Fibroblast of mammary gland (primary cell): ENCODE measurements around the gene HMGXB3.

Experiments used
- DNase-seq: peaks from one replicate; pipeline ENCODE4 v3.0.0-alpha.2; 2010; ENCODE audit warnings: low read depth
- H3K4me3 ChIP-seq: 2 replicates; pipeline ENCODE4 v1.5.1; 2011; ENCODE audit warnings: low read depth, mild to moderate bottlenecking, low read length, moderate library complexity; ENCODE audit not compliant: control insufficient read depth
- TF ChIP-seq, protein P1 (sequence below): conservative IDR thresholded peaks from 2 replicates; pipeline ENCODE4 v1.5.1; 2011; ENCODE audit warnings: low read depth, low read length, inconsistent platforms; ENCODE audit not compliant: control insufficient read depth, insufficient read depth

Gene HMGXB3

DNA sequence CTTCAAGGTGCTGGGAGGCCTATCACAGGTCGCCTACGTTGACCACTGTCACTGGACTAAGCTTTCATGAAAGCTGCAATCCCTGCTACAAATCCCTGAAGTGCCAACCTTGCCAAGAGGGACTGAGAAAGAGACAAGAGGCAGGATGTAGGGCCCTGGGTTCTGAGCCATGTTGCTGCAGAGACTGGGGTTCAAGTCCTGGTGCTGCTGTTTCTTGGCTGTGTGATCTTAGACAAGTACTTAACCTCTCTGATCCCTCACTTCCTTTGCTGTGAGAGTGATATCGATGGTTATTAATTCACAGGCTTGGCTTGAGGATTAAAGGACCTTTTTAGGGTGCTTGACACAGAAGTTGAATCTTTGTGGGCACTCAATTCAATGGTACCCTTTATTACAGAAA is 70.3 kb downstream of the HMGXB3 start:
- no peak overlapping the region for H3K4me3 ChIP-seq
- no peak for DNase-seq
- TF ChIP-seq, protein P1, sequence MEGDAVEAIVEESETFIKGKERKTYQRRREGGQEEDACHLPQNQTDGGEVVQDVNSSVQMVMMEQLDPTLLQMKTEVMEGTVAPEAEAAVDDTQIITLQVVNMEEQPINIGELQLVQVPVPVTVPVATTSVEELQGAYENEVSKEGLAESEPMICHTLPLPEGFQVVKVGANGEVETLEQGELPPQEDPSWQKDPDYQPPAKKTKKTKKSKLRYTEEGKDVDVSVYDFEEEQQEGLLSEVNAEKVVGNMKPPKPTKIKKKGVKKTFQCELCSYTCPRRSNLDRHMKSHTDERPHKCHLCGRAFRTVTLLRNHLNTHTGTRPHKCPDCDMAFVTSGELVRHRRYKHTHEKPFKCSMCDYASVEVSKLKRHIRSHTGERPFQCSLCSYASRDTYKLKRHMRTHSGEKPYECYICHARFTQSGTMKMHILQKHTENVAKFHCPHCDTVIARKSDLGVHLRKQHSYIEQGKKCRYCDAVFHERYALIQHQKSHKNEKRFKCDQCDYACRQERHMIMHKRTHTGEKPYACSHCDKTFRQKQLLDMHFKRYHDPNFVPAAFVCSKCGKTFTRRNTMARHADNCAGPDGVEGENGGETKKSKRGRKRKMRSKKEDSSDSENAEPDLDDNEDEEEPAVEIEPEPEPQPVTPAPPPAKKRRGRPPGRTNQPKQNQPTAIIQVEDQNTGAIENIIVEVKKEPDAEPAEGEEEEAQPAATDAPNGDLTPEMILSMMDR = no peak

DNA sequence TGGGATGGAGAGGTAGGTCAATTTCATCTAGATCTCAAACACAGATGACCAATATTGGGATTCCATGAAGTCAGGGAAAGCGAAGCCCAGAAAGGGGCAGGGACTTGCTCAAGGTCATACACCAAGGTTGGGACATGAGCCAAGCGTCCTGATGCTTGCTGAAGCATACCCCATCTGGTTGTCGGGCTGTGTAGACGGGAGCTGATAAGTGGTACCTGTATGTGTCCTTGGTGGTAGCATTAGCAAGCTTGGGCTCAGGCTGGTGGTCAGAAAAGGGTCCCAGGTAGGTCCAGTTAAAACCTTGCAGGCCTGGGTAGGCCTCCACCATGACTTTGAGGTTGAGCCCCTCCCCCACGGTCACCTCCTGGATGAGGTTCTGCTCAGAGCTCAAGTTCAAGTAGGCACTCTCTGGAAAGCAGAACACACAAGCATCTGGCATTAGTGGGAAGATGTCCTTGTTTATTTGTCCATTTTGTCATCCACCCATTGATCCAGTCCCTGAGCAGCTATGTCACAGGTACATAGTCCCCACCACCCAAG is 72.6 kb downstream of the HMGXB3 start:
- no peak overlapping the region for H3K4me3 ChIP-seq
- TF ChIP-seq, protein P1 = no peak
- DNase-seq = no peak

DNA sequence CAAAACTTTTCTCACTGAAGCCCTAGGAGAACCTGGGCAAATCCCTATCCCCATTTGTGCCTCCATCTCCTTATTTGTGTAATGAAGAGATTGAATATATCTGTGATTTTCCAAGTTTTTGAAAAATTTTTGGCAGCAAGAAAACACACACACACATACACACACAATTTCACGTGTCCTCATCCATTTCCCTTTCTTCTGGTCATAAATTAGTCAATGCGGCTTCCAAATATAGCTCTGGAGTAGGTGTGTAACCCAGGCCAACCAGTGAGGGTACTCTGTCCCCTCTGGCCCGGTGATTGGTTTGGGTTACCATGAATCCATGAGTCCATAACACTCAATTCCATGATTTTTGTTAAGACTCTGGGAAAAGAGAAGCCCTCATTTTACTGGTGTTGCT is 73.1 kb downstream of the HMGXB3 start:
- TF ChIP-seq, protein P1 = no peak
- DNase-seq = no peak
- no peak overlapping the region for H3K4me3 ChIP-seq

DNA sequence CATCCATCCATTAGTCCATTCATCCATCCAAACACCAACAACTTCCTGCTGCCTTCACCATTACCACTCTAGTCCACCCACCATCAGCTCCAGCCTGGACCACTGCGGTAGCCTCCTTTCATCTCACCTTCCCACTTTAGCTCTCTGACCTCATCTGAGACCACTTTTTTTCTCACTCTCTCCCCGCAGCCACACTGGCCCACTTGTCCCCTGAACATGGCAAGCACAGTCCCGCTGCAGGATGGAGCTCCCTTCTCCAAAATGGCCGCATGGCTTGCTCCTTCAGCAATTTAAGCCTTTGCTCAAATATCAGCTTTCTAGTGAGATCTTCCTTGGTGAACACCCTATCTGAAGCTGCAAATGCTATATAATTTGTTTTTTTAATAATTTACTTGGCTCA is 74.7 kb downstream of the HMGXB3 start:
- TF ChIP-seq, protein P1 = no peak
- no peak for DNase-seq
- H3K4me3 ChIP-seq = no peak overlapping the region

DNA sequence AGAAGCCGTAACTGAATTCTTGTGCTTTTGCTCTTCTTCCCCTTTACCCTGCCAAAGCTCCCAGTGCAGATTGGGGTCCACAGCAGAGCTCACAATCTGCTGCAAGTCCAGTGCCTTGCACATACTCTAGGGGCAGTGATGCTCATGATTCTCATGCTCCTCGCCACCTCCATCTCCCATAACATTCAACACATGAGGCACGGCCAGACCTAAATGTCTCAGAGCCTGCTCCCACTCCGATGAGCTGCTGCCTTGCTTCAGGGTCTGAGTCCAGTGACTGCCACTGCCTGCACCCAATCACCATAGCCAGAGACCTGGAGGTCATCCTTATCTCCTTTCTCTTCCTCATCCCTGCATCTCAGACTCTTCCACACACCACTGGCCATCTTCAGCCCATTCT is 75.3 kb downstream of the HMGXB3 start:
- no peak for DNase-seq
- H3K4me3 ChIP-seq = no peak overlapping the region
- TF ChIP-seq, protein P1 = no peak

DNA sequence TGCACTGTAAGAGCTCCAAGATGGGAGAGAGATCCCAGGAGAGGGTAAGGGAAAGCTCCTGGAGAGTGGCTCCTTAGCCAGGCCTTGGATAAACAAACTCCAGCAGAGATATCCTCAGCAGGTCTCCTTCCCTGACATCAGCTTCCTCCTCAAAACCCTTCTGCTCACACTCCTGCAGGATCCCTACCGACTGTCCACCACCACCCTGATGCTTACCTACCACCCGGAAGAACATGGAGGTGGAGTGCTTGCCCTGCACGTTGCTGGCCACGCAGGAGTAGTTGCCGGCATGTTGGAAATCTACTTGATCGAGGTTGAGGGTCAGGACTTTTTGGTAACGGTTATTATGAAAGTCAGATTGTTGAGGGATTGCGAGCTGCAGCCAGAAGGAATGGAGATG is 76.5 kb downstream of the HMGXB3 start:
- TF ChIP-seq, protein P1 = no peak
- no peak for DNase-seq
- no peak overlapping the region for H3K4me3 ChIP-seq

DNA sequence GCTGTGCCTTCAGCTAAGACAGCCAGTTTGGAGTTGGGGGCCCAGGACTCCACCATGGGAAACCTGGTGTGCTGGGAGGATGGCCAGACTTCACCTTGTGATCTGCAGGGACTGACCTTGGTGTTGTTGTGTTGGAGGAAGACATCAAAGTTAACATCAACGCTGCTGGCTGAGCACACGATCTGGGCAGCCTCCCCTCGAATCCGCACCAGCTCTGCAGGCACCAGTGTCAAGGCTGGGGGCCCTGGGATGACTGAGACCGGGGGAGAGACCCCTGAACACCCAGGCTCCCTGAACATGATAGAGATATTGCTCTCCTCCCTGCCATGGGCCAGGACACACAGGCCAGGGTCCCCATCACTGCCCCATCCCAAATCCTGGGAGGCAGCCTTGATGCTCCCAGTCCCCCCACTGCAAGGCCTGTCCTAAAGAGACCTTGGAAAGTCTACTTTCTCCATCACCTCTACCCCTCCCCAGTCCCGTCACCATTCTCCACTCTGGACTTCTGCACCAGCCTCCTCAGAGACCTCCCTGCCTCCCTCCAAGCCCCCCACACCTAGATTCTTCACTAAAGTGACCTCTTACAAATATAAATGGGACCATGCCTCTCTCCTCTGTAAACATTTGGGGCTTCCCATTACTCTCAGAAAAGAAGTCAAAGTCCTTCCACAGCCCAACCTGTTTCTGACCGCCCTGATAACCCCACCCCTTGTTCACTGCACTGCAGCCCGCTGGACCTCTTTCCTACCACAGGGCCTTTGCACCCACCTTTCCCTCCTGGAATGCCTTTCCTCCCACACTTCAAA is 77.7 kb downstream of the HMGXB3 start:
- TF ChIP-seq, protein P1 = no peak
- no peak overlapping the region for H3K4me3 ChIP-seq
- no peak for DNase-seq
